K562 (cell line): ENCODE results near the gene UBL7. TPM values are rescaled to one million over a fixed set of nuclear protein-coding genes. Genes with fewer than 3 reads are reported as not detected.

Source experiments
- ARID1B ChIP-seq: fragments of 450-650 bp; IDR thresholded peaks from 2 replicates; pipeline ENCODE4 v1.6.1; 2016; ENCODE audit warnings: antibody characterized with exemption, mild to moderate bottlenecking, inconsistent platforms
- CHCHD3 ChIP-seq: fragments of 250-450 bp; sonication (Bioruptor Pico); IDR thresholded peaks from 2 replicates; pipeline ENCODE4 v2.1.2; 2022; ENCODE audit warnings: mild to moderate bottlenecking
- CREB3L1 ChIP-seq: fragments of 450-650 bp; IDR thresholded peaks from 2 replicates; pipeline ENCODE4 v1.6.1; 2014; ENCODE audit warnings: low read depth, mild to moderate bottlenecking, moderate library complexity, borderline replicate concordance
- ERF ChIP-seq: fragments of 450-650 bp; formaldehyde crosslinking; IDR thresholded peaks from 2 replicates; pipeline ENCODE4 v1.4.0; 2020; ENCODE audit warnings: mild to moderate bottlenecking, mixed read lengths
- FOXK1 ChIP-seq: sonication (generic); formaldehyde crosslinking; IDR thresholded peaks from 2 replicates; pipeline ENCODE4 v1.8.0; 2022; ENCODE audit warnings: missing genetic modification reagents, mild to moderate bottlenecking, borderline replicate concordance
- FOXK2 ChIP-seq, 2 experiments: fragments of 450-650 bp; IDR thresholded peaks in 1 of 2; conservative IDR thresholded peaks in 1 of 2; 2 replicates each; pipeline ENCODE4 v1.6.1; 2016; ENCODE audit warnings: low read depth in 2 of 2, mild to moderate bottlenecking in 1 of 2
- HDAC1 ChIP-seq, 2 experiments: fragments of 450-650 bp; IDR thresholded peaks; 2 replicates each; pipeline ENCODE4 v1.6.1; 2016 to 2017; ENCODE audit warnings: inconsistent platforms in 1 of 2, mild to moderate bottlenecking in 1 of 2, moderate library complexity in 1 of 2
- ID3 ChIP-seq, 2 experiments: fragments of 250-450 bp in 1 of 2; fragments of 450-650 bp in 1 of 2; sonication (Bioruptor Pico) in 1 of 2; IDR thresholded peaks; 2 replicates each; pipeline versions ENCODE4 v1.6.1 to v1.8.0; 2016 to 2021; ENCODE audit warnings: mild to moderate bottlenecking in 2 of 2, moderate library complexity in 2 of 2, missing compliant biosample characterization in 1 of 2, missing genetic modification characterization in 1 of 2
- JUND ChIP-seq, 2 experiments: IDR thresholded peaks; 2 replicates in 1 of 2; 3 replicates in 1 of 2; pipeline ENCODE4 v1.6.1; 2011; ENCODE audit warnings: borderline replicate concordance in 2 of 2, low read depth in 2 of 2, low read length in 2 of 2, improper control_type of control experiment in 1 of 2, missing biosample characterization in 1 of 2, missing genetic modification characterization in 1 of 2, missing genetic modification reagents in 1 of 2
- KAT8 ChIP-seq: fragments of 450-650 bp; IDR thresholded peaks from 2 replicates; pipeline ENCODE4 v1.6.1; 2016; ENCODE audit warnings: low read depth, mild to moderate bottlenecking
- MYBL2 ChIP-seq, 2 experiments: fragments of 450-650 bp in 1 of 2; sonication (generic) in 1 of 2; formaldehyde crosslinking in 1 of 2; IDR thresholded peaks; 2 replicates each; pipeline versions ENCODE4 v1.6.1 to v1.8.1; 2017 to 2022; ENCODE audit warnings: borderline replicate concordance in 1 of 2, inconsistent platforms in 1 of 2, low read depth in 1 of 2, mild to moderate bottlenecking in 1 of 2, missing genetic modification reagents in 1 of 2, moderate library complexity in 1 of 2
- NR1H2 ChIP-seq: sonication (generic); formaldehyde crosslinking; IDR thresholded peaks from 2 replicates; pipeline ENCODE4 v1.4.0; 2020; ENCODE audit warnings: mild to moderate bottlenecking, missing genetic modification reagents
- RBM14 ChIP-seq: fragments of 200-400 bp; formaldehyde crosslinking; IDR thresholded peaks from 2 replicates; pipeline ENCODE4 v1.6.1; 2018; ENCODE audit warnings: low read depth, mild to moderate bottlenecking, low read length, moderate library complexity, borderline replicate concordance; ENCODE audit not compliant: insufficient read depth
- RBM15 ChIP-seq: fragments of 200-400 bp; formaldehyde crosslinking; IDR thresholded peaks from 2 replicates; pipeline ENCODE4 v1.6.1; 2018; ENCODE audit warnings: mild to moderate bottlenecking, low read length, moderate library complexity; ENCODE audit not compliant: insufficient read depth
- RHOXF2B ChIP-seq: fragments of 250-450 bp; sonication (Bioruptor Pico); conservative IDR thresholded peaks from 2 replicates; pipeline ENCODE4 v1.5.1; 2021
- SMAD3 ChIP-seq: fragments of 450-650 bp; formaldehyde crosslinking; conservative IDR thresholded peaks from 2 replicates; pipeline ENCODE4 v1.4.0; 2020; ENCODE audit warnings: mild to moderate bottlenecking
- TEAD1 ChIP-seq, 2 experiments: fragments of 450-650 bp in 1 of 2; sonication (generic) in 1 of 2; formaldehyde crosslinking; IDR thresholded peaks; 2 replicates each; pipeline versions ENCODE4 v1.4.0 to v1.8.0; 2020 to 2022; ENCODE audit warnings: mild to moderate bottlenecking in 2 of 2, missing genetic modification reagents in 1 of 2
- UBTF ChIP-seq, 2 experiments: IDR thresholded peaks; 2 replicates each; pipeline ENCODE4 v1.6.1; 2012; ENCODE audit warnings: improper control_type of control experiment in 2 of 2, low read depth in 2 of 2, low read length in 2 of 2, borderline replicate concordance in 1 of 2
- USF1 ChIP-seq: sonication (generic); formaldehyde crosslinking; IDR thresholded peaks from 2 replicates; pipeline ENCODE4 v1.9.0; 2022; ENCODE audit warnings: mild to moderate bottlenecking, missing genetic modification reagents
- ZNF184 ChIP-seq: sonication (generic); formaldehyde crosslinking; IDR thresholded peaks from 2 replicates; pipeline ENCODE4 v1.5.0; 2020; ENCODE audit warnings: missing genetic modification reagents
- ZNF57 ChIP-seq: fragments of 450-650 bp; formaldehyde crosslinking; IDR thresholded peaks from 2 replicates; pipeline ENCODE4 v1.4.0; 2020; ENCODE audit warnings: mild to moderate bottlenecking, moderate library complexity
- ZNF584 ChIP-seq: fragments of 200-800 bp; sonication (Bioruptor generic); IDR thresholded peaks from 2 replicates; pipeline ENCODE4 v1.6.1; 2016; ENCODE audit warnings: low read depth, mild to moderate bottlenecking, missing genetic modification characterization, missing compliant biosample characterization
- ZZZ3 ChIP-seq: fragments of 450-650 bp; IDR thresholded peaks from 2 replicates; pipeline ENCODE4 v1.6.1; 2016; ENCODE audit warnings: antibody characterized with exemption, mild to moderate bottlenecking, moderate library complexity
- polyA plus RNA-seq, 8 experiments: library from polyadenylated mRNA; depleted of rRNA in 4 of 8; stranded (reverse) in 5 of 8; unstranded in 3 of 8; fragments of >200 nt; fragmentation: Nextera tagmentation in 2 of 8; fragmentation: Illumina TruSeq in 1 of 8; extraction: Ambion mirVana in 2 of 8; extraction: Trizol in 1 of 8; gene quantifications; 2 replicates each; pipeline versions ENCODE4 v1.2.1 to v1.2.3, GENCODE V29; 2011 to 2014; ENCODE audit warnings: inconsistent platforms in 1 of 8, missing spikeins in 1 of 8
- total RNA-seq, 7 experiments: library from RNA; depleted of rRNA in 6 of 7; stranded (reverse); fragments of >200 nt in 6 of 7; fragmentation: Illumina TruSeq in 2 of 7; extraction: Trizol in 2 of 7; gene quantifications; 2 replicates each; pipeline versions ENCODE4 v1.2.1 to v1.2.3, GENCODE V29; 2011 to 2021; ENCODE audit warnings: low replicate concordance in 1 of 7

The UBL7 gene
- total and polyA plus RNA-seq, 9 of the 15 experiments (the other 6 are each of a cell fraction or from before 2014, with no cell fraction given), result 19.2 to 63.4 (median 44.9) TPM

- TF ChIP-seq USF1 (CRISPR knock-in tag) (peak; percentile 31; the same call in 1 of the 2 replicates), ZNF584 (CRISPR knock-in tag) (no peak), ERF (CRISPR knock-in tag) (no peak), NR1H2 (CRISPR knock-in tag) (no peak), MYBL2 (IDR thresholded peaks at IDR 0.05; ENCODE audit: low read depth) (no peak), MYBL2 (CRISPR knock-in tag; IDR thresholded peaks at IDR 0.05; ENCODE audit: borderline replicate concordance) (no peak), FOXK2 (conservative IDR thresholded peaks at IDR 0.05 in 1 of 2, IDR thresholded peaks at IDR 0.05 in 1 of 2; ENCODE audit: low read depth in 2 of 2) (peak in 1 of 2 experiments; percentile 63; a peak in 1 of 4 replicates), RBM15 (no peak), RHOXF2B (CRISPR knock-in tag) (no peak), JUND (IDR thresholded peaks at IDR 0.05; ENCODE audit: borderline replicate concordance, low read depth, low read length) (0 out of 2 replicates have a peak, but pooled peaks have one; percentile 7), JUND (tag; IDR thresholded peaks at IDR 0.05; ENCODE audit: borderline replicate concordance, low read depth, low read length) (no peak; the same call in 2 of the 3 replicates), ARID1B (peak; percentile 74), TEAD1 (CRISPR knock-in tag; IDR thresholded peaks at IDR 0.05) (no peak), RBM14 (no peak), UBTF (IDR thresholded peaks at IDR 0.05; ENCODE audit: borderline replicate concordance in 1 of 2, low read depth in 2 of 2, low read length in 2 of 2) (no peak), KAT8 (no peak), CREB3L1 (no peak), FOXK1 (CRISPR knock-in tag) (no peak), CHCHD3 (CRISPR knock-in tag) (no peak), ZNF57 (CRISPR knock-in tag) (no peak), HDAC1 (IDR thresholded peaks at IDR 0.05) (peak in 1 of 2 experiments; percentile 56; a peak in 1 of 4 replicates), ZZZ3 (no peak), ID3 (CRISPR knock-in tag; IDR thresholded peaks at IDR 0.05) (no peak), ID3 (tag; IDR thresholded peaks at IDR 0.05) (no peak), SMAD3 (CRISPR knock-in tag) (no peak), ZNF184 (no peak)
Observed at GRCh38 chr15:74425630-74426029, 35.3 kb downstream of the UBL7 start (continued).
